ENCODE data around the gene MED16. TPM values are rescaled to one million over a fixed set of nuclear protein-coding genes. Genes with fewer than 3 reads are reported as not detected.
"Not testable (repeated sequence)": the region's sequence is repeated elsewhere in the genome, so short reads cannot be mapped to it uniquely, and the experiment has no call there.

The MED16 gene
- total and polyA plus RNA-seq, 12 donors: 5.3 to 139 (median 62.6) TPM

- no peak for TF ChIP-seq POLR2A (IDR thresholded peaks at IDR 0.05)
- no peak for TF ChIP-seq CTCF (IDR thresholded peaks at IDR 0.05)
- no peak for DNase-seq
- Histone ChIP-seq H3K36me3 (replicated peaks in 1 of 2) (no peaks in the 10 kb centered on the region), H3K27me3 (peaks cover 16% of the 10 kb centered on the region), H3K9me3 (replicated peaks in 1 of 3) (no peaks in the 10 kb centered on the region), H3K4me3 (no peak overlapping the region), H3K4me1 (replicated peaks in 1 of 2) (peaks cover 9 to 19% of the 10 kb centered on the region in 2 donors), H3K27ac (no peak overlapping the region)
- WGBS, 4 donors: 53 to 72% (median 67%) methylated on average over 15 to 37 of the region's 37 CpGs
- intact Hi-C loops (cut with DNase I): no loop called here
Observed at GRCh38 chr19:845707-846521, 47.1 kb downstream of the MED16 start.

- H3K27me3 ChIP-seq: peaks cover 16% of the 10 kb centered on the region
- DNase-seq: no peak
- peaks cover 9 to 10% of the 10 kb centered on the region in 2 donors for H3K4me1 ChIP-seq (replicated peaks in 1 of 2)
- H3K9me3 ChIP-seq (replicated peaks in 1 of 3): no peaks in the 10 kb centered on the region
- 22 to 40% (median 32%) methylated on average over 3 to 11 of the region's 11 CpGs for WGBS, 4 donors
- TF ChIP-seq CTCF (IDR thresholded peaks at IDR 0.05) (no peak), POLR2A (IDR thresholded peaks at IDR 0.05) (no peak)
- no peaks in the 10 kb centered on the region for H3K36me3 ChIP-seq (replicated peaks in 1 of 2)
- H3K27ac ChIP-seq: no peak overlapping the region
- H3K4me3 ChIP-seq: no peak overlapping the region
- intact Hi-C loops (cut with DNase I): no loop called here
Observed at GRCh38 chr19:844546-844971, 48.4 kb downstream of the MED16 start.

GRCh38 chr19:843836-844545, 49.0 kb downstream of the MED16 start:
- Histone ChIP-seq H3K4me3 (no peak overlapping the region), H3K9me3 (replicated peaks in 1 of 3) (no peaks in the 10 kb centered on the region), H3K4me1 (replicated peaks in 1 of 2) (peaks cover 9 to 10% of the 10 kb centered on the region in 2 donors), H3K27ac (no peak overlapping the region), H3K36me3 (replicated peaks in 1 of 2) (no peaks in the 10 kb centered on the region), H3K27me3 (peaks cover 16% of the 10 kb centered on the region)
- WGBS, 4 donors: 5 to 24% (median 18%) methylated on average over 3 to 53 of the region's 70 CpGs
- TF ChIP-seq POLR2A (IDR thresholded peaks at IDR 0.05) (no peak), CTCF (IDR thresholded peaks at IDR 0.05) (no peak)
- intact Hi-C loops (cut with DNase I): no loop called here
- DNase-seq: no peak

GRCh38 chr19:843180-843835, 49.7 kb downstream of the MED16 start:
- no peak for TF ChIP-seq POLR2A (IDR thresholded peaks at IDR 0.05)
- no peak for TF ChIP-seq CTCF (IDR thresholded peaks at IDR 0.05)
- H3K9me3 ChIP-seq (replicated peaks in 1 of 3): no peaks in the 10 kb centered on the region
- H3K4me3 ChIP-seq: no peak overlapping the region
- peaks cover 9 to 10% of the 10 kb centered on the region in 2 donors for H3K4me1 ChIP-seq (replicated peaks in 1 of 2)
- DNase-seq: peak in 2 of 7 donors; percentile 53 to 61
- intact Hi-C loops (cut with DNase I): no loop called here
- no peaks in the 10 kb centered on the region for H3K36me3 ChIP-seq (replicated peaks in 1 of 2)
- no peak overlapping the region for H3K27ac ChIP-seq
- H3K27me3 ChIP-seq: peaks cover 16% of the 10 kb centered on the region
- 4 to 11% (median 6%) methylated on average over 8 to 46 of the region's 46 CpGs for WGBS, 4 donors

- H3K27ac ChIP-seq; H3K36me3 ChIP-seq (replicated peaks in 1 of 2); DNase-seq; H3K9me3 ChIP-seq (replicated peaks in 1 of 3); H3K4me1 ChIP-seq (replicated peaks in 1 of 2); H3K4me3 ChIP-seq; intact Hi-C loops (cut with DNase I): not testable (repeated sequence)
- peaks cover 16% of the 10 kb centered on the region for H3K27me3 ChIP-seq
- WGBS, 4 donors: 72 to 79% (median 76%) methylated on average over 7 of the region's 7 CpGs
Observed at GRCh38 chr19:842802-843179, 50.2 kb downstream of the MED16 start.

Measured in adrenal gland (tissue), 12 donors.